Astrocyte of the spinal cord (primary cell): Measurements from ENCODE around the gene TASP1.
A peak's percentile ranks its signal among the peaks of the same experiment; 100 is the strongest.

Source experiments
- DNase-seq: peaks from one replicate; pipeline ENCODE4 v3.0.0; 2011; ENCODE audit warnings: low read depth, low spot score
- H3K4me3 ChIP-seq: 2 replicates; pipeline ENCODE4 v1.5.1; 2011; ENCODE audit warnings: low read depth, mild to moderate bottlenecking, low read length, moderate library complexity
- CTCF ChIP-seq: IDR thresholded peaks from 2 replicates; pipeline ENCODE4 v1.5.1; 2012; ENCODE audit warnings: low read depth, mild to moderate bottlenecking, low read length, inconsistent platforms
- in situ Hi-C: cut with HindIII; loops from 2 replicates; pipeline ENCODE4 v1.10.0; 2017; ENCODE audit warnings: low sequenced_read_pairs

TASP1 gene

GRCh38 chr20:13436530-13436929 lies 202.2 kb downstream of the TASP1 start:
- no peak for DNase-seq
- in situ Hi-C loops, result no loop called here
- TF ChIP-seq CTCF, result no peak
- H3K4me3 ChIP-seq, result no peak overlapping the region

GRCh38 chr20:13432126-13432525 lies 206.6 kb downstream of the TASP1 start:
- no peak overlapping the region for H3K4me3 ChIP-seq

GRCh38 chr20:13430346-13431002 lies 208.3 kb downstream of the TASP1 start:
- in situ Hi-C loops, result no loop called here
- no peak overlapping the region for H3K4me3 ChIP-seq
- TF ChIP-seq CTCF, result no peak
- DNase-seq, result peak; percentile 31

More at GRCh38 chr20:13432126-13432525, 206.6 kb downstream of the TASP1 start:
- no peak for TF ChIP-seq CTCF
- no peak for DNase-seq
- in situ Hi-C loops, result no loop called here

GRCh38 chr20:13428684-13429083 lies 210.0 kb downstream of the TASP1 start:
- in situ Hi-C loops, result no loop called here
- DNase-seq, result no peak
- TF ChIP-seq CTCF, result no peak

GRCh38 chr20:13426870-13427269 lies 211.9 kb downstream of the TASP1 start:
- TF ChIP-seq CTCF, result no peak
- H3K4me3 ChIP-seq, result no peak overlapping the region
- in situ Hi-C loops, result no loop called here
- DNase-seq, result no peak

More at GRCh38 chr20:13428684-13429083, 210.0 kb downstream of the TASP1 start:
- H3K4me3 ChIP-seq, result no peak overlapping the region

DNA sequence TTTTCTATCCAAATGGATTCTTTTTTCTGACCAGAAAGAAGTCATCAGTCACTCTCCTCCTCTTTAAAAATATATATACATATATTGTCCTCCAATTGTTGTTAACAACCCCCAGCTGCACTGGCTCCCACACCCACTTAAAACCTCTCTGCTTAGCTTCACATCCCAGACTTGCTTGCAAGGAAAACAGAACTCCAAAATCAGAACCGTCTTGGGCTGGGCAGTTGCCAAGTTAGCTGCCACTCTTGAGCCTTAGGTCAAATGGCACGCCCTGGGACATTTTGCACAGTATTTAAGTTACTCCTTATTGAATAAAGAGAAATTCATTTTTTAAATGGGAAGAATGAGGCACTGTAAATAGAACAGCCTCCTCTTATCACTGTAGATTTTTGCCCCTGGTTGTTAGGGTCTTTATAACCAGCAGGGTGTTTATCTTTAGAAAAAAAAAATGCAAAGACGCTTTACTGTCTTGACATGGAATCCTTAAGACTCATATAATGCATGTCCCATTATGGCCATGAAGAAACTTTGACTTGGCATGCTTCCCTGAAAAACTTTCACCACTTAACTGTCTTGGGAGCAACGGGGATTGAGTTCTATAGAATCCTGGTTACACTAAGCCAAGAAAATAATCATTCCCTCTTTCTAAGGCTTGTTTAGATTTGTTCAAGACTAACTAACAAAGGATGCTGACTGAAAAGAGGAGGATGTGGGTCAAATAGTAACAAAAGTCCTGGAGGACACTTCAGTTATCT lies 213.2 kb downstream of the TASP1 start:
- in situ Hi-C loops, result no loop called here
- H3K4me3 ChIP-seq, result no peak overlapping the region

More for the DNA sequence above, 213.2 kb downstream of the TASP1 start:
- TF ChIP-seq CTCF, result no peak
- DNase-seq, result no peak
